ENCODE data around the gene HS1BP3. TPM values are rescaled to one million over a fixed set of nuclear protein-coding genes. Genes with fewer than 3 reads are reported as not detected.

The HS1BP3 gene
- total RNA-seq, 1 donor from 2014 or later = 22.1 TPM

DNA sequence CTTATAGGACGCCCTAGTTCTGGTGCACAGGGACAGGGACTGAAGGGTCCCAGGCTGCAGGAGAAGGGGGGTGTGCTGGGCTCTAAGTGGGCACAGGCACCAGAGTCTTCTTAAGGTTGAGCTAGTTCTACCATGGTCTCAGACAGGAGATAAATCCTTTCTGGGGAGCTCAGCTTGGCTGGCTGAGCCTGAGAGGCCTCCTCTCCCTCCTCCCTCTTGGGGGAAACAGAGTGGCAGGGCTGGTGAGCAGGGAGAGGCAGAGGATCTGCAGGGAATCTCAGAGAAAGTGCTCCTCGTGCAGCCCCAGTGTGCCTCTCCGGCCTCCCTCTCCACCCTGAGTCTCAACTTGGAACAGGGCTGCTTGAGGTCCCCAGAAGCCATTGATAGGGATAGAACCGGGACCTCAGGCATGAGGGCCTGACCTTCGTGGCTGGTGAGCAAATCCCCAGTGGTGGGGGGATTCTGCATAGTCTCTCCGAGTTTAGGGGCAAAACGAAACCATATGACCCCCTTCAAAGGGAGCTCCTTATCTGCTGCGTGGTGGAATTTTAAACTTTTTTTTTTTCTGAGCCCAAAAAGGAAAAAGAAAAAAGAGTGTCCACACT, 18.1 kb upstream of the HS1BP3 start:
- no peak for DNase-seq (ENCODE audit: extremely low spot score, unreplicated experiment)
- H3K4me3 Mint-ChIP-seq = peak overlapping the region; percentile 71
- H3K36me3 Mint-ChIP-seq = no peaks in the 10 kb centered on the region
- no peaks in the 10 kb centered on the region for H3K9me3 Mint-ChIP-seq
- TF ChIP-seq, protein P1, sequence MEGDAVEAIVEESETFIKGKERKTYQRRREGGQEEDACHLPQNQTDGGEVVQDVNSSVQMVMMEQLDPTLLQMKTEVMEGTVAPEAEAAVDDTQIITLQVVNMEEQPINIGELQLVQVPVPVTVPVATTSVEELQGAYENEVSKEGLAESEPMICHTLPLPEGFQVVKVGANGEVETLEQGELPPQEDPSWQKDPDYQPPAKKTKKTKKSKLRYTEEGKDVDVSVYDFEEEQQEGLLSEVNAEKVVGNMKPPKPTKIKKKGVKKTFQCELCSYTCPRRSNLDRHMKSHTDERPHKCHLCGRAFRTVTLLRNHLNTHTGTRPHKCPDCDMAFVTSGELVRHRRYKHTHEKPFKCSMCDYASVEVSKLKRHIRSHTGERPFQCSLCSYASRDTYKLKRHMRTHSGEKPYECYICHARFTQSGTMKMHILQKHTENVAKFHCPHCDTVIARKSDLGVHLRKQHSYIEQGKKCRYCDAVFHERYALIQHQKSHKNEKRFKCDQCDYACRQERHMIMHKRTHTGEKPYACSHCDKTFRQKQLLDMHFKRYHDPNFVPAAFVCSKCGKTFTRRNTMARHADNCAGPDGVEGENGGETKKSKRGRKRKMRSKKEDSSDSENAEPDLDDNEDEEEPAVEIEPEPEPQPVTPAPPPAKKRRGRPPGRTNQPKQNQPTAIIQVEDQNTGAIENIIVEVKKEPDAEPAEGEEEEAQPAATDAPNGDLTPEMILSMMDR (conservative IDR thresholded peaks at IDR 0.05) = no peak
- peaks cover 90% of the 10 kb centered on the region for H3K27me3 Mint-ChIP-seq
- H3K4me1 Mint-ChIP-seq (ENCODE audit: unreplicated experiment) = peaks cover 4% of the 10 kb centered on the region
- no peak overlapping the region for H3K27ac Mint-ChIP-seq

DNA sequence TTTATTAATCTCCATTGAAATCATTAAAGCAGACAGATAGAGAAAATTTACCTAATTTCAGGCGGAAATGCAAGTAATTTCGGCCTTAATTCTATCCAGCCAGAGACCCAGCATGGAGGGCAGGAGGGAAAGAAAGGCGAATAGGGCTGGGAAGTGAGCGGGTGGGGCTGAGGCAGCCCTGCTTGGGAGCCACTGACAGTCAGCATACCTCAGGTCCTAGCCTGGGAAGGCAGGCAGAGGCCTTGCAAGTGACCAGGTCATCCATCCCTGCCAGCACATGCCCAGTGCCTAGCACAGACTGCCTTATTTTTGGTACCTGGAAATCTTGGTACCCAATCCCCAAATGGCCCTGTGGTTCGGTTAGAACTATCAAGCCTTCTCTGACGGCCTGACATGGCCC, 17.6 kb upstream of the HS1BP3 start:
- peaks cover 90% of the 10 kb centered on the region for H3K27me3 Mint-ChIP-seq

DNA sequence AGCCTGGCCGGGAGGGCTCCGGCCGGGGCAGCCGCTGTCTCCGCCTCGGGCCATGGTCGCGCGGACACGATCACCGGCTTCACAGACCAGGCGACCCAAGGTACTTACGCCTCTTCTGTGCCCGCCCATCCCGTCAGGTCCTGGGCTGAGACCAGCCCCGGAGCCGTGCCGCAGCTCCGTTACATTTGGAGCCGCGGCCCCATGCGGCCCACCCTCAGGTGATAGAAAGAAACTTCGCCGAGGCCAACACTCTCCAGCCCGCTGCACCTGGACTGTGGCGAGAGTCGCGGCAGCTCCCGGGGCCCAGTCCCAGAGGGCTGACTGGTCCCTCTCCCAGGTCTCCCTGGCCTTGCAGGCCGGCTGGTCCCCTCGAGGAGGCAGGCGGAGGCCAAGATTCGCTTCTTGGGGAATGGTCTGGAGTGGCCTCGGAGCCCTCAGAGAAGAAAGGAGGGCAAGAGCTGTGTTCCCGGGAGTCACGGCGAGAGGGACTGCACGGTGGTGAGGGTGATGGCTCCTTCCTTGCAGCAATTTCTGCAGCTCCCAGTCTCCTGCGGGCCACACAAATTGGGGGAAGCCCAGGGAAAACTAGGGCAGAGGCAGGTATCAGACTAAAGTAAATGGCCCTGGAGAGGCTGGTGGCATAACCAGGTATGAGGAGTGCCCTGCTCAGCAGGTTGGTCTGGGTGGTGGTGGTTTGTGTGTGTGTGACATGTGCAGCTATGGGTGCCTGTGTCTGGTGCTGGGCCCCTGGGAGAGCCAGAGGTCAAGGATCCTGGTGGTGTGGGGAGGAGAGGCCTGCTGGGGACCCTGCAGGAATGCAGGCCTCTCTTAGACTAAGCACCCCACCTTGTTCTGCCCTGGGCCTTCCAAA, 16.9 kb upstream of the HS1BP3 start:
- no peaks in the 10 kb centered on the region for H3K9me3 Mint-ChIP-seq
- H3K4me3 Mint-ChIP-seq = peak overlapping the region; percentile 83
- TF ChIP-seq, protein P1 (conservative IDR thresholded peaks at IDR 0.05) = no peak
- H3K27ac Mint-ChIP-seq = peak overlapping the region; percentile 66
- no peaks in the 10 kb centered on the region for H3K36me3 Mint-ChIP-seq
- H3K27me3 Mint-ChIP-seq = peaks cover 90% of the 10 kb centered on the region
- DNase-seq (ENCODE audit: extremely low spot score, unreplicated experiment) = no peak
- peaks cover 4% of the 10 kb centered on the region for H3K4me1 Mint-ChIP-seq (ENCODE audit: unreplicated experiment)

More for the DNA sequence above, 17.6 kb upstream of the HS1BP3 start:
- peaks cover 4% of the 10 kb centered on the region for H3K4me1 Mint-ChIP-seq (ENCODE audit: unreplicated experiment)
- H3K36me3 Mint-ChIP-seq = no peaks in the 10 kb centered on the region
- TF ChIP-seq, protein P1 (conservative IDR thresholded peaks at IDR 0.05) = no peak
- DNase-seq (ENCODE audit: extremely low spot score, unreplicated experiment) = no peak
- H3K9me3 Mint-ChIP-seq = no peaks in the 10 kb centered on the region
- peak overlapping the region; percentile 83 for H3K4me3 Mint-ChIP-seq
- peak overlapping the region; percentile 66 for H3K27ac Mint-ChIP-seq

DNA sequence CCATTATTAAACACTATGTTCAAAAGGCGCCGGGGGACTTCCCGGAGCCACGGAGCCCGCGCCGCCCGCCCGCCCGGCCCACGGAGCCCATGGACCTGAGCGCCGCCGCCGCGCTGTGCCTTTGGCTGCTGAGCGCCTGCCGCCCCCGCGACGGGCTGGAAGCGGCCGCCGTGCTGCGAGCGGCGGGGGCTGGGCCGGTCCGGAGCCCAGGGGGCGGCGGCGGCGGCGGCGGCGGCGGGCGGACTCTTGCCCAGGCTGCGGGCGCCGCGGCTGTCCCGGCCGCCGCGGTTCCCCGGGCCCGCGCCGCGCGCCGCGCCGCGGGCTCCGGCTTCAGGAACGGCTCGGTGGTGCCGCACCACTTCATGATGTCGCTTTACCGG, 16.2 kb upstream of the HS1BP3 start:
- H3K4me3 Mint-ChIP-seq = no peak overlapping the region
- no peaks in the 10 kb centered on the region for H3K9me3 Mint-ChIP-seq
- DNase-seq (ENCODE audit: extremely low spot score, unreplicated experiment) = no peak
- H3K4me1 Mint-ChIP-seq (ENCODE audit: unreplicated experiment) = peaks cover 4% of the 10 kb centered on the region
- no peak overlapping the region for H3K27ac Mint-ChIP-seq
- no peaks in the 10 kb centered on the region for H3K36me3 Mint-ChIP-seq
- H3K27me3 Mint-ChIP-seq = peaks cover 90% of the 10 kb centered on the region
- TF ChIP-seq, protein P1 (conservative IDR thresholded peaks at IDR 0.05) = peak; percentile 25

DNA sequence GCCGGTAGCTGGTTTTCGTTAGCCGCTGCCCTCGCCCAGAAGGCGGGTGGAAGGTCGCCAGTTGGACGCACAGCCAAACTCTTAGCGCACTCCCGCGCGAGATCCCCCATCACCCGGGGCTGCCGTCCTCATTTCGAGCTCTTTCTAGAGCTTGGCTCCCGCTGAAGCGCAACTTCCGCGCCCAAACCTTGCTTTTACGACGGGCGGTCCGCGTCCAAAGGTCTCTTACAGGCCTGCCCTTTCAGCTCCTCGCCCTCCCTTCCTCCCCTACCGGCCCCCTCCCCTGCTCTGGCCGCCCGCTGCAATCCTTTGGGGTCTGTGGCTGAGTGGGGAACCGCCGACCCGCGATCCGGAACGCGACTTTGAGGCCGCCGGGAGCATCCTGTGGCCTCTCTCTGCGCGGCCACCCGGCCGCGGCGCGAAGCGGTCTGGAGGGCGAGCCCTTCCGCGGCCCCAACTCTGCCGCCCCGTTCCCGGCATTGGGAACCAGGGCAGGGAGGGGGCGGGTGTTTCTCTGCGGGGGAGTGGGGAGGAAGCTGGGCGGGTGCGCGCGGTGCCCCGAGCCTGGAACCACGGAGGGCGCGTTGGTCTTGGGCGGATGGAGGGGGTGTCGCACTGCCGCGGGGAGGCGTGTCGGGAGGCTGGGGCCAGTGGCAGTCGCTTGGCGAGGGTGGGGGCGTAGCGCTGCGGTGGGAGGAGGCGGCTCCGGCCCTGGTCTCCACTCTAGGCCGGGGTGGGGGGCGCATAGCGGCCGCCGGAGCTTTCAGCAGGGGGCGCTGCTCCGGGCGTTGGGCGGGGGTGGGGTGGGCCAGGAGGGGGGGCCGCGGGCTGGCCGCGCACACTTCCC, 15.6 kb upstream of the HS1BP3 start, which contains the start of gene GDF7:
GDF7 (plus strand) TSS at position 841 of the 847 bp plus-strand sequence. CDS start 96 bp downstream, outside the sequence.
- no peak for DNase-seq (ENCODE audit: extremely low spot score, unreplicated experiment)
- H3K27ac Mint-ChIP-seq = peak within 1 kb of the TSS; percentile 66
- peaks cover 90% of the 10 kb centered on the region for H3K27me3 Mint-ChIP-seq
- no peaks in the 10 kb centered on the region for H3K36me3 Mint-ChIP-seq
- TF ChIP-seq, protein P1 (conservative IDR thresholded peaks at IDR 0.05) = peak; percentile 64
- peak within 1 kb of the TSS; percentile 85 for H3K4me3 Mint-ChIP-seq
- H3K9me3 Mint-ChIP-seq = no peaks in the 10 kb centered on the region
- peaks cover 4% of the 10 kb centered on the region for H3K4me1 Mint-ChIP-seq (ENCODE audit: unreplicated experiment)

Measured in type B pancreatic cell (in vitro differentiated cells).